HG03139 (cell line): ENCODE results near the gene MEIG1.
"Not testable (repeated sequence)": the region's sequence is repeated elsewhere in the genome, so short reads cannot be mapped to it uniquely, and the experiment has no call there.

Experiments
- ATAC-seq: cut with Tn5 transposase; IDR thresholded peaks from one replicate; pipeline ENCODE4 v1.9.1; 2021; ENCODE audit not compliant: unreplicated experiment

Gene MEIG1, protein sequence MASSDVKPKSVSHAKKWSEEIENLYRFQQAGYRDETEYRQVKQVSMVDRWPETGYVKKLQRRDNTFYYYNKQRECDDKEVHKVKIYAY

DNA sequence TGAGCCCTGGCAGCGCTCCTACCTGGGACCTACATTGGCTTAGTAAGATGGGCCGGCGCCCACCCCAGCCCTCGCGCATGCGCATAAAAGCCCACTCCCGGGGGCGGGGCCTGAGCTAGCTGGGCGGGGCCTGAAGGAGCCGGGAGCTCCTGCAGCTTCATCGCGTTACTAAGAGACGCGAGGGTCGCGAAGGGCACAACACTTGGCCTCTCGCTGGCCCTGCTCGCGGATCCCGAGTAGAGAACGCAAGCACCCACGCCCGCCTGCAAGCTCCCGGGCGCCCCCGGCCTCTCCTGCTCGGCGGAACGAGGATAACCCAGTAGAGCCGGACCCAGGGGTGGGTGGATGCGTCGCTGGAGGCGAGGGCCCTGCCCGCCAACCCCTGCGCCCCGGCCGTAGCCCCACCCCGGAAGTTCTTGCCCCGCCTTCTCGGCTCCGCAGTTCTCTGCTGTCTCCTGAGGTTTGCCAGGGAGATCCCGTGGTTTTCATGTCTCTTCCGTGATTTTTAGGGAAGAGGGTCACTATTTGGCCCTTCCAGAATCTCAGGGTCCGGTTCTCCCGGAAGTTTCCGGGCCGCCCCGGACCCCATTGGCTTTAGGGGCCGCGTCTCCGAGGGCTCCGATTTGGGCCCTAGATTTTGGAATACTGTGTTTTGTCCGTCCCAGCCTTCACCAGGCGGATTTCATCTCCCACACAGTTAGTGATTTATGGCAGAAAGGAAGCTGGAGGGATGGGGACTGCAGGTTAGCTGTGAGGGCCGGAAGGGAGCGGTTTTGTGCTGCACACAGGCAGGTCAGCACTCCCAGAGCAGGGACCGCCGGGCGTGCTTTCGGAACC is at the start of gene MEIG1:
TSS of gene MEIG1 (plus strand) at position 168 of the 837 bp plus-strand sequence. CDS start 7,081 bp downstream, outside the sequence.
- ATAC-seq, result peak; percentile 71

- no peak for ATAC-seq
These were observed 48.2 kb upstream of the MEIG1 start for GRCh38 chr10:14910953-14911352.

GRCh38 chr10:14911801-14912200 is 47.4 kb upstream of the MEIG1 start:
- ATAC-seq, result no peak

DNA sequence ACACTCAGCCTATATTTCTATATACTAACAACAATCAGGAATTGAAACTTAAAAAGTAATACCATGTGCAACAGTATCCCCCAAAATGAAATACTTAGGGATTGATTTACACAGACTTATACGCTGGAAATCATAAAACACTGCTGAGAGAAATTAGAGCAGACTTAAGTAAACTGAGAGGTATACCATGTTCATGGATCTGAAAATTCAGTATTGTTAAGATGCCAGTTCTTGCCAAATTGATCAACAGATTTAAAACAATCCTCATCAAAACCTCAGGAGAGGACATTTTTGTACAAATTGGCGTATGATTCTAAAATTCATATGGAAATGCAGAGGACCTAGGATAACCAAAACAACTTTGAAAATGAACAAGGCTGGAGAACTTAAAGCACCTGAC is 42.6 kb upstream of the MEIG1 start:
- ATAC-seq, result no peak

GRCh38 chr10:14917827-14918226 is 41.4 kb upstream of the MEIG1 start:
- ATAC-seq, result no peak

- no peak for ATAC-seq
These were observed 40.2 kb upstream of the MEIG1 start for GRCh38 chr10:14918964-14919363.

GRCh38 chr10:14924013-14924412 is 35.2 kb upstream of the MEIG1 start:
- no peak for ATAC-seq

DNA sequence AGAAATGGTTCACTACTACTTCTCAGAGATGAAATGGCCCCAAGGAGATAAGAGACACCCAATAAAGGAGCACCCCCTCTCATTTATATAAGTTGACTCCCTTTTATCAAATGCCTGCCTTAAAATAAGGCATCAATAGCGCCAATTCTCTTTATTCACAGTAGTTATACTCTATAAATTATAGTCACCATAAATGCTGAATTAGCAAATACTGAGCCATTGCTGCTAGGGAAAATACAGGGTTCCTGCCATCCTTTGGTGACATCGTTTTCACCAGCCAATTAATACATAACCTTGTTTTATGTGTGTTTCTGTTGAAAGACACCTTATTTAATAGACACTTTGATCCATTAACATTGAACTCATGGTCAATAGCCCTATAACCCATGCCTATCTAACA is 33.9 kb upstream of the MEIG1 start:
- ATAC-seq, result no peak

- ATAC-seq, result no peak
These were observed 33.1 kb upstream of the MEIG1 start for GRCh38 chr10:14926061-14926470.

- ATAC-seq, result peak; percentile 93
These were observed 32.3 kb upstream of the MEIG1 start for GRCh38 chr10:14926722-14927416.

DNA sequence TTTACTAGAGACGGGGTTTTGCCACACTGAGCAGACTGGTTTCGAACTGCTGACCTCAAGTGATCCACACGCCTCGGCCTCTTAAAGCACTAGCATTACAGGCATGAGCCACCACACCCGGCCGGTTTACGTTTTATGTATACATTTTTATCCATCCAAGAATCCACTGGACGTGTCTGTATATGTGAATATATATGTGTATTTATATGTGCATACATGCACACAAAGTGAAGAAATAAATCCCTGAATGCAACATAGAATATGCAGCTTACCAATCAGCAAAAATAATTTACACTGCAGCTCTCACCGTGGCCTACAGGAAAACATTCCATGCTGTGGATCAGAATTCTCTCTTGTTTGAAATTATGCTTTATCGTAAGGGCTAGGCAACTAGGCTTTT is 28.6 kb upstream of the MEIG1 start:
- ATAC-seq, result no peak

DNA sequence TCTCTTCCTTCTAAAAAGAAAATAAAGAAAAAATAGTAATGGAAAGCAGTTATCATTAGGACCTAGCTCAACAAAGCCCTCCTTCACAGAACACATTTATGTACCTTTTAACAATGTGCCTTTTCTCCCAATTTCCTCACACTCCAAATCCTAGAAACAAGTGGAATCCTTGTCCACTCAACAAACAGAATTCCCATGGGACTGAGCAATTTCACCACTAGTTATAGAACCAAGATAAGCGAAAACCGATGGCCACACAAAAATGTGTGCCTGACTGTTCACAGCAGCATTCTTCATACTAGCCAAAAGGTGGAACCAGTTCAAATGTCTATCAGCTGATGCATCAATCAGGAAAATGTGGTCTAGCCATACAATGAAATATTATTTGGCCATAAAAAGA is 22.6 kb upstream of the MEIG1 start:
- no peak for ATAC-seq

GRCh38 chr10:14938971-14939370 is 20.2 kb upstream of the MEIG1 start:
- ATAC-seq, result not testable (repeated sequence)

GRCh38 chr10:14942147-14942949 is 16.8 kb upstream of the MEIG1 start:
- ATAC-seq, result peak; percentile 93

- ATAC-seq, result not testable (repeated sequence)
These were observed 16.2 kb upstream of the MEIG1 start for GRCh38 chr10:14942950-14943338.

DNA sequence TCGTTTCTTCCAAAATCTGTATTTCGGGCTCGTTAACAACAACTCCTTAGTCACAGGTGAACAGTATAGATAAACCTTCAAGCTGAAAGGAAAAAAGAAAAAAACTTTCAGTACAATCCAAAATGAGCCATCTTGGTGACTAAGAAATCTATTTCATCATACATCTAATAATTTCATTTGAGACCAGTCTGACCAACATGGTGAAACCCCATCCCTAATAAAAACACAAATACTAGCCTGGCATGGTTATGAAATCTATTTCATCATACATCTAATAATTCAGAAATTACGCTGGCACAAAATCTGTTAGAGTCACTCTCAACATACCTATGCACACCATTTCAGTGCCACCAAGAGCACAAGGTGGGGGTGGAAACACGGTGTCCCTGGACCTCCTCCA is 14.1 kb upstream of the MEIG1 start:
- no peak for ATAC-seq

- ATAC-seq, result no peak
These were observed 11.9 kb upstream of the MEIG1 start for GRCh38 chr10:14947268-14947667.

GRCh38 chr10:14949291-14949690 is 9.9 kb upstream of the MEIG1 start:
- ATAC-seq, result no peak

DNA sequence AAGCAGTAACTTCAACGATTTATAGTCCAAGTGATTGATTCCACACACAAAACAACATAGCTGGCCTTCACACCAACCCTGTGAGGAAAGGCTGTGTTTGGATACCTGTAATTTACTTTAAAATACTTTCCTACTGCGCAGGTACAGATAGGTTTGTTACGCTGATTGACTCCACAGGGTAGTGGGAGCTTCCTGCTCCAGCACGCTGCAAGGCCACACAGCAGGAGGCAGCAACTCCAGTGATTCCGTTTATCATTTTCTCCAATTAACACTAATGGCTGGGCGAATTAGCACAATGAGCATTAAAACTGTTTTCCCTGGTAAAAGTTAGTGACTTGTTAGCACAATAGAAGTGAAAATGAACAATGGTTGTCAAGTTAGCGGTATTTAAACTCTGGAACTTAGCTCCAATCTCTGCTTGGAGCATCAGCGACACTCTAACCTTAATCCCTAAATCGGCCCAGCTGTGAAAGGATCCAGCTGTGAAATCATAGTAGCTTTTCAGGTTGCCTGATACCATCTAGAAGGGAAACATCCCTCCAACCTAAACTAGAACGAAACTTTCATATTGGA is 6.3 kb upstream of the MEIG1 start:
- ATAC-seq, result no peak

- ATAC-seq, result peak; percentile 27
These were observed 5.7 kb upstream of the MEIG1 start for GRCh38 chr10:14953424-14954000.
